ENCODE results near the gene OSBPL10.

Gene OSBPL10

DNA sequence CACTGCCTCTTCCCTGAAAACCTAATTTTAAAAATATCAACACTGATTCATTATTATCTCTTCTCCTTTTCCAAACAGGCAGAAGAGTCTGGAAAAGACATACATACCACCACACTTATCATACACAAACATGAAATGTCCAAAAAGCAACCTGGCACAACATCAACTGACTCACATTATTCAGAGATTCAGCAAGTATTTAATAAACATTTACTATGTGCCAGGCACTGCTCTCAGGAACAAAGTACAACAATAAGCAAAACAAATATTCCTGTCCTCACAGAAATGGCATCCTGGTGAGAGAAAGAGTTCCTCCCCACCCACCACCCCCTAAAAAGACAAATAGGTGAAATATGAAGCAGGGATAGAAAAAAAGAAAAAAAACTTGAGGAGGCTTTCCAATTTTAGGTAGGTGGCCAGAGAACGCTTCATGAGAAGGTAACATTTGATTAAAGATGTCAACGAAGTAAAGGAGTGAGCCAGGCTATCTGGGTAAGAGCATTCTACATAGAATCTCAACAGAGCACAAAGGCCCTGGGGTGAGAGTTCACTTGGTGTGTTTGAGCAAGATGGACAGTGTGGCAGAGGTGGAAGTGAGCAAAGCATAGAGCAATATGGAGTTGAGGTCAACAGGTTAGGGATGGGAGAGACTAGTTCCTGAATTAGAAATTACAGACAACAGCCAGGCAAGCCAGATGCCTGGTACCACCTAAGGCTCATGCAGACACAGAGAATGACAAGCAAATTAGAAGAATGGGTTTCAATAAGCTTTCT lies 141.7 kb downstream of the OSBPL10 start:
- no peak for DNase-seq

DNA sequence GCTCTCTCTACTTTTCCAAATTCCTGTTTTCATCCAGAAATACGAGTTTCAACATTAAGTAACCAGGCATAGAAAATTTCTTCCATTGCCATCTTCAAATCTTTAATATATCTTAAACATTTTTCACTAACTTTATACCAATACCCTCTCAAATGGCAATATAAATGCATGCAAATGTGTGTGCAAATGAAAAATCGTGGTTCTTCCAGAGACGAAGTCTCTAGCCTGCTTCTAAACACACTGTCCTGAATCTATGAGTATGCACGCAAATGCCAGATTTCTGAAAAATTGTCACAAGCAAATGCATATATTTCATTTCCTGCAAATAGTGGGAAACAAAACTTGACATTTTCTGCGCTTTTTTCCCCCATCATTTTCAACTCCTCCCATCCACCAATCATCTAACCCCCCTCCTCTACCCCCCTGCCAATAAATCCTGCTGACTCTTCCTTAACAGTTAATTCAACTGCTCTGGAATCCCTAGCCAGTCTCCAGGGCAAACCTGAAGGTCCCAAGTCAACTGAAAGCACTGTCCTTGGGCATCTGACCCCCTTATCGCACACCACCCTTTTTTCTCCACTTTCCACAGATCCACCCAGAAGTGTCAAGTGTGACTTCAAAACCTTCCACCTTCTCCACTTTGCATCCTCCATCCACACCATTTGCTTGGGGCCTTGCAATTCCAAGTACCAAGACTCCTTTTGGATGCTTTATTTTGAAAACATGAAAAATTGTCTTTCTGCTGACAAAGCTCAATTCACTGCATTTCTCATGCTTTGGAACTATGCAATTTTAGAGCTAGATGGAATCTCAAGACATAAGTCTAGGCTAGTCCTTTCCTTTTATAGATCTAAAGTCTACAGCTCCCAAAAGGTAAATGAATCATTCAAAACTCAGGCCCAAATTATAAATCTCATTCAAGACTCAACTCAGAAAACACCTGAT lies 144.7 kb downstream of the OSBPL10 start:
- DNase-seq, result no peak

DNA sequence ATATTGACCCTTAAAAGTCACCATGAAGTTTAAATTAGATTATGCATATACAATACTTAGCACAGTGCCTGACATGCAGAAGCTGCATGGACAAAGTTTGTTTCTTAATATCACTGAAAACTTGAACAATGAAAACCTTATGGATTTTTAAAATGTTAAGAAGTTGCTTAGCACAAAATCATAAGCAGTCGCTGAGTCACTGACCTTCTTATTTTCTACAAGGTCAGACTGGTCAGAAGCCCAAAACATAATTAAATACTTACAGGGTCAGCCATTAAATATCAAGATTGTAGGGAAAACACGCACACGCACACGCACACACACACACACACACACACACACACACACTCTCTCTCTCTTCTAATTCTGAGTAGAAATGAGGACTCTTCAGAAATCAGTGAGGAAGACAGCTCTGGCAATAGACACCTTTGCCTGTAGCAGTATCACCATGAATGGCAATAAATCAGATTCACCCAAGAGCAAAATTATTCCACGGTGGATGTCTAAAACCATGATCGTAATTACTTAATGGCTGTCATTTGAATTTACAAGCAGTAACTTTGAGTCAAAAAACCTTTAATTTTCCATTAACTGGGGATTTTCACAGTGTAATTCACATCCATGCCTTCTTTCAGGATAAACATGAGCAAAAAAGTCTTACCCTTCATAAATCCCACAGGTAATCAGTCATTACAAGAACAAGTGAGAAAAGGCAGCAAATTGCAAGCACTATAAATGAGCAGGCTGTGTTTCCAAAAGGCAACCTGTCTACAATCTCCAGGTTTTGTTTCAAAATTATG lies 147.5 kb downstream of the OSBPL10 start:
- no peak for DNase-seq

DNA sequence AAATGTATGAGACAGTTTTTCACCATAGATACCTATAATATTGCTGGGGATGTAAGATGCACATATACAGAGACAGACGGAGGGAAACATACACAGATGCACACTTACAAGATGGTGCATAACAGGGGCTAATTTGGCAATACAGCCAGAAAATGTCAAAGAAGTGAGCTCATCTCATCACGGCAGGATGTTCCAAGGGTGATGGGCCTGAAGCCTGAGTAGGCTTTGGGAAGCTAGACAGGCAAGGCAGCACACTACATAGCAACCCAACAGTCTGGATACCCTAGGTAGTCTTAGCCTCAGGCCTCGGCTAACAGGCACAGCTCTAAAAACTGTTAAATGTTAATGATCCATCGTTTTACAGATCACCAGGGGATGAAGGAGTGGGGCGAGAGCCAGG lies 148.5 kb downstream of the OSBPL10 start:
- DNase-seq, result no peak

DNA sequence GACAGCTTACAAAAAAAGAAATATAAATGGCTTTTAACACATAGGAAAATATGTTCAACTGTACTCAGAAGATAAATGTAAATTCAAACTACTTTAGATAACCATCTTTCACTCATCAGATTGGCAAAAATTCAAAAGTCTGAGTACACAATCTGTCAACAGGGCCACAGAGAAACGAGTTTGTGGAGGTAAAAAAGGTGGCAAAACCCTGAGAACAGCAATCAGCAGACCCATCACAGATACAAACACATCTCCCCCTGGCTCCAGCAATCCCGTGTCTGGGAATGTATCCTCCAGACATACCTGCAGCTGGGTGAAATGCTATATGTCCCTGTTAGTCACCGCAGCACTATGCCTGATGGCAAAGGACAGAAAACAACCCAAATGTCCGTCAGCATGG lies 149.5 kb downstream of the OSBPL10 start:
- no peak for DNase-seq

DNA sequence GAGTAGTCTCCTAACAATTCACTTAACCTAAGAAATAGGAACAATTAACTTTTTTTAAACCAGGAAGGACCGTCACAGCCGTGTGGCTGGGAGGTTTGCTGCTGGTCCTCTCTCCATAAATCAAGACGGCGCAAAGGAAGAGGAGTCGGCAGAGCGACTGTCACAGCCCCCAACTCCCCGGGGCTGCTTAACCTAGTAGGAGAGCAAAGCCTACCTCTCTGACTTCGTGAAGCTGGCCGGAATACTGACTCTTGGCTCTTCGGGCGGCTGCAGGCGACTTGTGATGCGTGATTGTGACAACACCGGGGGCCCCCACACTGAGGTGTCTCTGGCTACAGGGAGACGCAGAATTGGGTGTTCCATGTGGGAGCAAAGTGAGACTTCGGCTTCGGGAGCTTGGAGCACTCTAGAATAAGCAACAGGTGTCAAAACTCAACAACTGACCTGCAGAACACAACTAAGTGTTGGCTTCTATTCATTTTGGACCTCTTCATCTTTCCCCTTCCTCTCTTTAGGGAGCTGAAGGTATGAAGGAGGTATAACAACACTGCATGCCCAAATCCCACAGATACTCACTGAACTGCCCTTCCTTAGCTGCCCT lies 151.1 kb downstream of the OSBPL10 start:
- no peak for DNase-seq

DNA sequence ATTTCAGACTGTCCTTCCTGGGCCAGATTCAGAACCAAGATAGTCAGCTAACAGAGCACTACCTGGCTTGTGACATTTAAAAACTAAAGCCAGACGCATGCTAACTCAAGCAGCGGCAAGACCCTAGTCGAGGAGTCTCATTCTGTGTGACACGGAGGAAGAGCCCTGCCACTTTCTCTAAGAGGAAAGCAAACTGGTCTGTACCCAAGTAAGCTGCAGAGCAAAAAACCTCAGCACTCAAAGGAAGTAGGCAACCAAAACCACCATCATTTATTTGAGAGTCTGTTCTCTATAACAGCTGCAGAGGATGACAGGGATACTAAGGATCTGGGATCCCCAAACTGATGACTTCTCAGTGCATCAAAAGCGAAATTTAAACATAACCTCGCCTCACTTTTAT lies 152.1 kb downstream of the OSBPL10 start:
- DNase-seq, result no peak

DNA sequence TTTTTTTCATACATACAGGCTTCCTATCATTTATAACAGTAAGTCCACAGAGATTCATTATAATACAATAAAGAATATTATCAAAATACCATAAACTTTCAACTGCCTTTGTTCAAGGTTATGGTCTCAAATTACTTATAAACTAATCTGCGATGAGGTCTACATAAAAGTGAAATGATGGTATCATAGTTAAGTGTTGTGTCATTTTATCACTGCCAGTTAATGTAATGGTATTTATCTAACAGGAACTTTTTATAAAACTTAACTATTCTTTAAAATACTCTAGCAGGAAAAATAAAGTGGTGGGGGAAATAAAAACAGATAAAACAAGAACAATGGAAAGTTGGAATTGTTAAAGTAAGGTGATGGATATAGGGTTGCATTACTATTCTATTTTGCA lies 153.1 kb downstream of the OSBPL10 start:
- DNase-seq, result no peak

DNA sequence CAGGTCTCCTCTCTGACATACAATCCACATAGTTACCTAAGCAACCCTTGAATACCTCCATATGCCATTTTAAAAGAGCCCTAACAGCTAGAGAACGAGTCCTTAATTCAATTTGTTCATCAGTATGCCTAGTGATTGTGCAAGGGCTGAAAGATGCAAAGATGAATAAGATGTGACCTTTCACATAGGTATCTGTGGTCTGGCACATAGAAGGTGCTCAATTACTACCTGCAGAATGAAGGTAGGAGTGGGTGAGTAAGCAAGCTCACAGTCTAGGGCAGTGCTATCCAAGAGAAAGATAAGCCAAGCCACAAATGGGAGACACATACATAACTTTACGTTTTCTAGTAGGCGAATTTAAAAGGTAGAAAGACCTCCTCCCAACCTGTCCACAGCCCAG lies 157.9 kb downstream of the OSBPL10 start:
- DNase-seq, result no peak

DNA sequence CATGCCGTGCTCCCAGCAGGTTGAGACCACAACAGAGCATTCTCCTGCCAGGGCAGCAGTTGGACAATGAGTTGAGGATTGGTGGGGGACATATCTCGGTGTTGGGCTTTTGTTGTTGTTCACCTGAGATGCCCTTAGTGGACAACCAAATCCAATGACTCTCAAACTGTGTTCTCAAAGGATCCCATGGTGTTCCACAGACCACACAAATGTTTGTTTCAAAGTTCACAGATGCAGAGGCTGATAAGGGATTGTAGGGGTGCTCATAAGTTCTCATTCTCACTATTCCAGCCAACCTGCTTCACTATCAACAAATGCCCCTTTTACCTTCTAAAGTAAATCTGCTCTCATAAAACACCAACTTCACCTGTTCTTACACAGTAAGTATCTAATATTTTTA lies 159.9 kb downstream of the OSBPL10 start:
- no peak for DNase-seq

DNA sequence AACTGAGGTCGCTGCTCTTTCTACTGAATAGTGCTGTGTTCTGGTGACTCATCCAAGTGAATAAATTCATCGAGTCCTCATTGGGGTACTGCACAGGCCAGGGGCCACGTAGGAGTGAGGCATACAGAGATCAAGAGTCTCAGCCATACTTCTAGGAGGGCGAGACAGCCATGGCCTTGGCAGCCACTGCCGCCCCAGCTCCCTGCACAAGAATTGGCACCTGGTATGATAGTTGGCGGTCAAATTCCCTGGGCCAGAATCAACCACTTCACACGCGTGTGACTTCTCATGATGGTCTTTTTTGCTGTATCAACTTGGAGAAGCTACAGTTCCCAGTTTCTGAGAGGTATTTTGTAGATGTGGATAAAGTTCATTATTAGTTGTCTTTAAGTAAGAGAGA lies 161.6 kb downstream of the OSBPL10 start:
- no peak for DNase-seq

DNA sequence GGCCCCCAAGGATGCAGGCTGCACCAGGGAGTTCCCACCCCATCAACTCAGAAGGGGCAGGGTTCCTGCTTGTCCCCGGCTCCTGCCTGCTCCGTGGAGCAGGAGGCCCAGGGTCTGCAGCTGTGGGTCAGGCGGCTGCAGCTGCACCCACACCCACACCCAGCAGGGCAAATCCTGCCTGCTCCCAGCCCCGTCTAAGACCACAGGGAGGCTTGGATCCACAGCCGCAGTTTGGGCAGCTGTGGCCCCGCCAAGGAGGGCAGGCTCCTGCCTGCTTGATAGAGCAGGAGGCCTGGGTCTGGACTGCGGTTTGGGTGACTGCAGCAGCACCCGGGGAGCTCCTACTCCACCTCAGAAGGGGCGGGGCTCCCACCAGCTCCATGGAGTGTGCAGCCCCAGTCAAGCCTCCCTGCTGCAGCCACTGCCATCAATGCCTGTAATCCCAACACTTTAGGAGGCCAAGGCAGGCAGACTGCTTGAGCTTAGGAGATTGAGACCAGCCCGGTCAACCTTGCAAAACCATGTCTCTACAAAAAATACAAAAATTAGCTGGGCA lies 163.6 kb downstream of the OSBPL10 start:
- no peak for DNase-seq

DNA sequence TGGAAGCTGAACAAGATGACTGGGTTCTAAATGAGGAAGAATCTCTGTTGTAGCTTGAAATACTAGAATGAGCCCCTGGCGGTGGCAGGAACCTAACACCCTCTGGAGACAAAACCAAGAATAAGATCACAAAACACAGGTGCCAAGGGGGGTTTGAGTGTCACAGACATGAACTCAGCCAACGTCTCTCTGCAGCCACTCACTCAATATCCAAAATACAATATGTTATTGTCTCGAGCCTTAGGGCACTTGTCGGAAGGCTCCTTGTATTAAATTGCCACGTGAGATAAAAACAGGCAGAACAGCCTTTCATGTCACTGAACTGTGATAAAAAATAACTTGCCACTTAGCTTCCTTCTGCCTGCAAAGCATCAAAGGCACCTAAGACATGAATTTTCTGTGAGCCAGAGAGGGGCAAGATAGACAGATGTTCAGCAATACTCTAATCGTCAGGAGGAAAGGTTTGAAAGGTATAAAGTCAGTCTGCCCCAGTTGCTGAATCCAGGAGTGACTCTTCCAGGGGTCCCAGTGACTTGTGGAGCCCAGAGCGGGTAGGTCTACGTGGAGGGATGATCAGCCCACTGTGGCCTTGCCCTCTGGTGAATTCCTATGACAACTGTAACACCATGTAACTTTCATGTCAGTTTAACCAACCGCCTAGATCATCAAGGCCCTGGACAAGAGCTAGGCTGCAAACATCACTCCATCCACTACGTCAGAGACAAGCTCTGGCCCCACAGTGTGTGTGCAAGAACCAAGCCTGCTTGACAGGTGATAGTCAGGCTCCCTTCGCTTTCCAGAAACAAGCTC lies 165.2 kb downstream of the OSBPL10 start:
- no peak for DNase-seq

DNA sequence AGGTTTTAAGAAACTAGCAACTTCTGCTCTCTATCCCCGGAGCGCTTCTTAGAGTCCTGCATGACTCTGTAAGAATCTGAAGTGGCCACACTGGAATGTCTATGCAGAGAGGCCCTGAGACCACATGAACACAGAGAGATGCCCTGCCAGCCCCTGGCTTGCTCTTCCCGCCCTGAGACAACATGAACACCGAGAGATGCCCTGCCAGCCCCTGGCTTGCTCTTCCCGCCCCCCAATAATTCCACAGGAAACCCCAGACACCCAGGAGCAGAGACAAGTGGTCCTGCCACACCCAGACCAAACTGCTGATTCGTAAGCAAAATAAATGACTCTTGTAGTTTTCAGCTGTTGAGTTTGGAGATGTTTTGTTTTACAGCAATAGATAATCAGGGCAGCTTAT lies 166.1 kb downstream of the OSBPL10 start:
- no peak for DNase-seq

DNA sequence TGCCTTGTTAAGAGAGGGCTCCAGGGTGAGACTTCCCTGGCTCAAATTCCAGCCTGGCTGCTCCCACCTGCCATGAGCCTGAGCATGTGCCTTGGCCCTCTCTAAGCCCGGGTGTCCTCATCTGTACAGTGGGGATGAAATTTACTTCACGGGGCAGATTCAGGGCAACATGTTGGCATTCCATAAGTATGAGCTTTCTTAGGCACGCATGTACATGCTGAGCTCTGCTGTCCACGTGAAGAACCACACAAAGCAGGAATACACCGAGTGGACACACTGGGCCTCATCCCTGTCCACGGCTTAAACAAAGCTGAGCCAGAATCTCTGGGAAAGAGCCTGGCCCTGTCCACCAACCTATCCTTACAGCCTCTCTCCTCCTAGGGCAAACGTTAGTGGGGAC lies 167.4 kb downstream of the OSBPL10 start:
- no peak for DNase-seq

DNA sequence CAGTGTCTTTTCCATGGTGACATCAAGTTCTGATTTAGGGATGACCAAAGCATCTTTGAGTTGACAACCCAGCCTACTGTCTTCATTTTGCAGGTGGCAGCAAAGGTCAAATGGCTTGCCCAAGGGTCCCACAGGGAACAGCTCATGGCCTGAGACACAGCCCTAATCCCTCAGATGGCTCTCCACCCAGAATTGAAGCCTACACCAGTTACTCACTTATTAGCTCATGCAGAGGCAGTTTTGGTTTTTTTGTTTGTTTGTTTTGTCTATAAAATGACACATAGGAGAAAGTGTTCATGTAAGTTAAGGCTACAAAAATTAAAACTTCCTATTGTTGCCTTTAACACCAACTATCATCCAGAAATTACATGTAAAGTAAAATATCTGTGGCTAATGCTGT lies 167.9 kb downstream of the OSBPL10 start:
- no peak for DNase-seq

DNA sequence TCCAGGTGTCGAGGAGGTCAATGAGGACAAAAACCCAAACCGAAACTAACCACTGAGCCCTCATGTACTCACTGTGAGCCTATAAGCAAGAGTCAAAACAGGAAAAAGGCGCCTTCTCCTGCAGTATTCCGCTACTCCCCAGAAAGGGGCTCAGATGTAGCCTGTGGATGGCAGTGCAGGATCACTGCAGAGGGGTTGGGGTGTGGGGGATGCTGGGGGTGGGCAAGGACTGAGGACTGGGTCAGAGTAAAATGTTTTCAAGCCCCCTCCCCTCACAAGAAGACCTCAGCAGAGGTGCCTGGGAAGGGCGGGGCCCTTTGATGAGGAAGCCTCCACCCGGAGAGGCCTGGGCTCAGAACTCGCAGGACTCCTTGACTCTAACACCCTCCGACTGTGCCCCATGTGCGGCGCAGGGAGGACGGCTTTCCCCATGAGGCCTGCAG lies 170.1 kb downstream of the OSBPL10 start:
- DNase-seq, result no peak

DNA sequence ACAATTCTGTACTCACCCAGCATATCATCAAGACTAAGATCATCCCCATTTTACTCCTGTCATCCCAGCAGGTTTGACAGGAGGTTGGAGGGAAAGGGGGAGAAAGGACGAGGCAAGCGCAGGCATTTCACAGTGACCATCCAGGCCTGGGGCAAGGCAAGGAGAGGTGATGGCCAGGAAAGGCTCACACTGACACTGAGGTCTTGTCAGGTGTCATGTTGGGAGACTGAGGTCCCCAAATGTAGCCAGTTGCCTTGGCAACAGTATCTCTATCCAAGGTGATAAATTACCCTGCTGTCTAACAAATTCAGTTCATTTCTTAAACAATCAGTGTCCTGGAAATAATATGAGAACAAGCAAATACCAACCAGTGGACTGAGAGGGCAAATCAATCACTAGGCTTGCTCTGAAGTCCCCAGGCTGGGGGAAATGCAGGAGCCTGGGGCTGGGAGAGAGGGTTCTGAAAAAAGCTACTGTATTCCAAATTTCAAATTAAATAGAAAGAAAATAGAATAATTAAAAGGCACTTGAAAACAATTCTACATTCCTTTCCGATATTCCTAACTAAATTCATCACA lies 172.8 kb downstream of the OSBPL10 start:
- no peak for DNase-seq

DNA sequence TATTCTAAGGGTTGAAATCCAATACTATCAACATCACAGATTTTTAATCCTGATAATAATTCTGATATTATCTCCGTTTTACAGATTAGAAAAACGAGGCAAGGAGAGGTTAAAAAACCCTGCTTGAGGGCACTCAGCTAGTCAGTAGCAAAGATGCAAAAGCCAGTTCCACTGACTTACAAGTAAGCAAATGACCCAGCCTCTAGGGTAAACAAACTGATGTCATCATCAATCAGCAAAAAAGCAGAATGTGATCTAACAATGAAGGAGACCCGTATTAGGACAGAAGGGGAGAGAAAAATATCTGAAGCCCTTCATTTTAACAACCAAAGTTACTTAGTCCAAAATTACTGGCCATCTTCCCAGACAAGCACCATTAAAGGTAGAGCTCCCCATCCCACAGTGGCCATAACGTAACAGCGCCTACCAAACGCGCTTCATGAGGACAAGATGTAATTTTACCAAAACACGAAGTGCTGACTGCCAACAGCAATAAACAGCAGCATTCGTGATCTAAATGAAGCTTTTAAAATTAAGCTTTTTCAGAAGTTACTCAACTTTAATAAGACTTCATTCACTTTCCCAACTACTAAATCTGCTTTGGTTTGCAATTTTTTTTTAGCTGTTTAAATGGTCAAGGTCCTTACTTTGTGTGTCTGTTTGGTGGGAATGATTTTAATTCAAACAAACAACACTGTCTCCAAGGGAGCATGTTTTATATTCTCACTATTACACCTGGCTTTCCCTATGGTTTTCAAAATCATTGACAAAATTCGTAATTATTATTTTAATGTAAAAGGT lies 176.6 kb downstream of the OSBPL10 start:
- DNase-seq, result no peak

DNA sequence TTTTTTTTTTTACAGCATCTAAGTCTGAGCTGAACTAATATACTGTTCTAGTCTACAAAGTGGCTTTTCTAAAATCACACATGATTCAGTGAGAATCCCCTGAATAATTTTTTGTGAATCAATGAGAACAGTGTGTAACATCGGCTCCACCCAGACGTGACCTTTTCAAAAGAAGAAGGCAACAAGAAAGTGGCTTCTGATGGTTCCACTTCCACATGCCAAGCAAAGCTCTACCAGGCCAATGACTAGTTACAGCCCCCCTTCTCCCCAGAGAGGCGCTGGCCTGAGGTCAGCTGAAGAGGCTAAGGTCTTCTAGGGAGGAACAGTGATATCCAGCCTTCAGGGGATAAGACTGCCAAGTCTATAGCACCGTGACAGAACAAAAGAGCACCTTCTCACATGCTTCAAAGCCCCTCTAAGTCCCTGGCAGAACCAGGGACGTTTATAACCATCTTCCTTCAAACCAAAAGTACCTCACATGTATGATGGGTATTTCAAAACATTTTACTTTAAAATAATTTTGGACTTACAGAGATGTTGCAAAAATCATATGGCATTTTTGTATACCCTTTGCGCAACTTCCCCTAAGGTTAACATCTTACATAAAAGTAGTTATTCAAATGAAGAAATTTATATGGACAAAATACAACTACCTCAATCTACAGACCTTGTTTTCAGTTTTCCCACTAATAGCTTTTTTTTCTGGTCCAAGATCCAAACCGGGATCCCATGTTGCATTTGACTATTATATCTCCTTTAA lies 177.9 kb downstream of the OSBPL10 start:
- DNase-seq, result no peak

All from SHP77 (cell line).